WI38 (cell line): ENCODE measurements around the gene ZBTB20.

Experiments
- H3K4me3 ChIP-seq: 2 replicates; pipeline ENCODE4 v1.5.1; 2011; ENCODE audit warnings: low read depth, mild to moderate bottlenecking, control low read depth, low read length
- CTCF ChIP-seq: IDR thresholded peaks from 2 replicates; pipeline ENCODE4 v1.5.1; 2012; ENCODE audit warnings: low read depth, mild to moderate bottlenecking, control low read depth, low read length

The ZBTB20 gene

DNA sequence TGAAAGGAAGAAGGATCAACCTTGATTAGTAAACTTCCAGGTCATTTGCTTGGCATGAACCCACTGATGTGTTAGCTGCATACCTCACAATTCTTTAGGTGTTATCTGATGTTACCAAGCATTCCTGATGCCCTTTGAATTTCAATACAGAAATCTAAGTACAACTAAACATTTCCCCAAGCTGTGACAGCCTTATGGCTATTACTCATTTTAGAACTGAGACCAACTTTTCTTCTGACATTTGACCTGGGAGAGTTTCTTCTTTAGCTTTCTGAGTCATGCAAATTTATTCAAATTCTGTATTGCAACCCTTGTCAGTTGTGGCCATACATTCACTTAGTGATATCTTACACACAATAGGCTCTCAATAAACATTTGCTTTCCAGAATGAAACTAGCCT lies 729.0 kb downstream of the ZBTB20 start:
- no peak overlapping the region for H3K4me3 ChIP-seq
- no peak for TF ChIP-seq CTCF

GRCh38 chr3:114417675-114418074 lies 729.4 kb downstream of the ZBTB20 start:
- H3K4me3 ChIP-seq: no peak overlapping the region
- no peak for TF ChIP-seq CTCF

DNA sequence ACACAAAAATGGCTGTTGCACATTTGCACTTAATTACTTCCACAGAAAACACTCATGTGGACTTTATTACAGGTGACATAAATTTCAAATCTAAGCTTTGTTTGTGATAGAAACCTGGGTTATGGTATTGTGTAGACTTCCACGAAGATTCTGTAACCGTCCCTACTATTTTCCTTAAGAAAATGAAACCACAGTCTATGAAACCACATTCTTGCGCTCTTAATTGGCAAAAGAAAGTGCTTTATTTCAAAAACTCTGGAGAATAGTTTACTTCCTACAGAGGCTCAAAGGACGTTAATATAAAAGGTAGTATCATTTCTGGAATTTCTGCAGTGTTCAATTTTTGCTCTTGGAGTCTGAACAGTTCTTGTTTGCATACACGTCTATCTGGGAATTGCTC lies 729.8 kb downstream of the ZBTB20 start:
- no peak for TF ChIP-seq CTCF
- no peak overlapping the region for H3K4me3 ChIP-seq

- TF ChIP-seq CTCF: no peak
- no peak overlapping the region for H3K4me3 ChIP-seq
These were observed 735.0 kb downstream of the ZBTB20 start for GRCh38 chr3:114411811-114412803.

GRCh38 chr3:114411190-114411668 lies 735.9 kb downstream of the ZBTB20 start:
- no peak overlapping the region for H3K4me3 ChIP-seq
- no peak for TF ChIP-seq CTCF

DNA sequence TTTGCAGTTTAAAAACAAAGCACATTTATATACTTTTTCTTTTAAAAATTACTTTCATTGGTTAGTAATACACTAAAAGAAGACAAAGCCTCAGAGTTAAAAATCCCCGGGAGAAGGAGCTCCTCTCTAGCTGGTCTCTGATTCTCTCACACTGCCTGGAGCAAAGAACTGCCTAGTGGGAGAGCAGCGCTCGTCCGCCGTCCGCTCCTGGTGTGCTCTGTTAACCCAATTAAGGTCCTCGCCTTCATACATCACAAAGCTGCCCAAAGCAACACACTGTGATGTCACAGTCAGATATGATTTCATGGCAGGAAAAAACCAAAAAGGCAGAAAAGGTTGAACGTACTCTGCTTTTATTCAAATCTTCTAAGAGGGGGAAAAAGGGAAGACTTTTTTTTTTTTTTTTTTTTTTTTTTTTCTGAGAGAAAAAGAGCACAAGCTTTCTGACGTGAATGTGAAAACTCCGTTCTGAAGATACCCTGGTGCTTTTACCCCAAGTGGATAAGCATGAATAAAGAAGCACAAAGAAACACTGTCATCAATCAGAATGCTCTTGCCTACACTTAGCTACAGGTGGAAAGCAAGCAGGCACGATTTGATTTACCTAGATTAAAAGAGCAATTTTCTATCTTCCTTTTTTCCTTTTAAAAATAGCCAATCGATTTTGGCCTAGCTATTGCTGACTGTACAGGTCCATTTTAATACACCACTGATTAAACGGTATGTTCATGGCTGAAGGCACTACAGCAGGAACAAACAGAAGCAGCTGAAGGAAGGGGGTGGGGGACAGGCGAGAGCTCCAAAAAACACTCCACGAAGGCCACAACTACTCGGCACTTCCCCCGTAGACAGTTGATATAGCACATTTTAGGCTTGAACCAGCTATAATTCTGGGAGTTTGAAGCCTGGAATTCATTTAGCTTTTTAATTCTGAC lies 738.1 kb downstream of the ZBTB20 start:
- no peak overlapping the region for H3K4me3 ChIP-seq
- no peak for TF ChIP-seq CTCF

DNA sequence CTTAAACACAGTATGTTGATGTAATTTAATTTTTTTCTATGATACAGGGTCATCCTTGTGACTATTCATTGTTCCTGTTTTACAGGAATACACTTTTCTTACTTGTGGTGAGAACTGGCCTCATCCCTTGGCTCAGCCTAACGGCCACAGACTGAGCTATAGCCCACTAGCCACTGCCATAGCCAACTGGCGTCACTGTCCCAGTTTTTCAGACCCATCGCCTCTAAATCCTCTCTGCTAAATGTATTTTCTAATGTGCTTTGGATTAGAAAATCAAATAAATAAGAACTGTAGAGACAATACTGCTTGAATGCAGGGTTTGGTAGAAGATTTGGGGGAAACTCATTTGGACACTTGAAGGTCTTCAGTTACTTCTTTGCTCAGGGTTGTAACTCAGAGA lies 740.2 kb downstream of the ZBTB20 start:
- TF ChIP-seq CTCF: no peak
- H3K4me3 ChIP-seq: no peak overlapping the region
